Measurements from ENCODE around the gene PIK3CB.
"Not testable (repeated sequence)": the region's sequence is repeated elsewhere in the genome, so short reads cannot be mapped to it uniquely, and the experiment has no call there.

Gene PIK3CB

GRCh38 chr3:138846262-138846791, 11.6 kb upstream of the PIK3CB start:
- DNase-seq: no peak

- peak; percentile 38 for DNase-seq
Measured at GRCh38 chr3:138845771-138846173, 11.0 kb upstream of the PIK3CB start.

- no peak for DNase-seq
Measured at GRCh38 chr3:138845181-138845601, 10.5 kb upstream of the PIK3CB start.

- DNase-seq: no peak
Measured at GRCh38 chr3:138842483-138843188, 7.9 kb upstream of the PIK3CB start.

GRCh38 chr3:138838385-138838784, 3.7 kb upstream of the PIK3CB start:
- not testable (repeated sequence) for DNase-seq

- not testable (repeated sequence) for DNase-seq
Measured at GRCh38 chr3:138835846-138836245, 1.1 kb upstream of the PIK3CB start.

- no peak for DNase-seq
Measured at GRCh38 chr3:138835397-138835757, 649 bp upstream of the PIK3CB start.

GRCh38 chr3:138833899-138834595, 681 bp downstream of the PIK3CB start:
- DNase-seq: peak; percentile 9

GRCh38 chr3:138832473-138833057, 2.2 kb downstream of the PIK3CB start:
- not testable (repeated sequence) for DNase-seq

GRCh38 chr3:138829886-138830510, 4.7 kb downstream of the PIK3CB start:
- DNase-seq: no peak

- DNase-seq: no peak
Measured at GRCh38 chr3:138829097-138829496, 5.6 kb downstream of the PIK3CB start.

- DNase-seq: no peak
Measured at GRCh38 chr3:138827222-138827621, 7.5 kb downstream of the PIK3CB start.

- DNase-seq: no peak
Measured at GRCh38 chr3:138825336-138825735, 9.4 kb downstream of the PIK3CB start.

GRCh38 chr3:138824114-138824506, 10.6 kb downstream of the PIK3CB start:
- DNase-seq: no peak

- not testable (repeated sequence) for DNase-seq
Measured at GRCh38 chr3:138820379-138820778, 14.3 kb downstream of the PIK3CB start.

GRCh38 chr3:138818185-138818860, 16.4 kb downstream of the PIK3CB start:
- DNase-seq: no peak

GRCh38 chr3:138817695-138818094, 17.0 kb downstream of the PIK3CB start:
- DNase-seq: no peak

- DNase-seq: peak; percentile 23
Measured at GRCh38 chr3:138812806-138813205, 21.9 kb downstream of the PIK3CB start.

GRCh38 chr3:138809500-138810256, 25.1 kb downstream of the PIK3CB start:
- no peak for DNase-seq

- DNase-seq: no peak
Measured at GRCh38 chr3:138806376-138807080, 28.2 kb downstream of the PIK3CB start.

GRCh38 chr3:138803006-138803653, 31.6 kb downstream of the PIK3CB start:
- DNase-seq: no peak

All from fibroblast of skin of right quadriceps (primary cell).